H9 (cell line): ENCODE measurements around the gene PTGIR. TPM values are rescaled to one million over a fixed set of nuclear protein-coding genes. Genes with fewer than 3 reads are reported as not detected.

Experiments used
- DNase-seq: peaks from one replicate; pipeline ENCODE4 v3.0.0-alpha.2; 2017
- H2AFZ ChIP-seq: one replicate; pipeline ENCODE4 v1.6.1; 2013; ENCODE audit warnings: mild to moderate bottlenecking, low read length, control low read depth, moderate library complexity
- H2AK5ac ChIP-seq: 2 replicates; pipeline ENCODE4 v1.6.1; 2013; ENCODE audit warnings: low read length, control low read depth, mixed read lengths; ENCODE audit not compliant: insufficient read length
- H2BK120ac ChIP-seq: one replicate; pipeline ENCODE4 v1.6.1; 2013; ENCODE audit warnings: low read depth, mild to moderate bottlenecking, low read length, control low read depth, inconsistent platforms; ENCODE audit not compliant: poor library complexity, severe bottlenecking
- H2BK12ac ChIP-seq: 2 replicates; pipeline ENCODE4 v1.6.1; 2013; ENCODE audit warnings: low read length, control low read depth, mixed read lengths, low read depth; ENCODE audit not compliant: insufficient read length
- H2BK15ac ChIP-seq: 2 replicates; pipeline ENCODE4 v1.6.1; 2013; ENCODE audit warnings: low read depth, low read length, control low read depth
- H2BK20ac ChIP-seq: one replicate; pipeline ENCODE4 v1.6.1; 2013; ENCODE audit warnings: low read depth, mild to moderate bottlenecking, low read length, control low read depth, inconsistent platforms; ENCODE audit not compliant: poor library complexity, severe bottlenecking
- H2BK5ac ChIP-seq: 2 replicates; pipeline ENCODE4 v1.6.1; 2013; ENCODE audit warnings: low read length, control low read depth, mixed read lengths; ENCODE audit not compliant: insufficient read length
- H3K14ac ChIP-seq: 2 replicates; pipeline ENCODE4 v1.6.1; 2013; ENCODE audit warnings: low read length, control low read depth; ENCODE audit not compliant: insufficient read depth
- H3K18ac ChIP-seq: 2 replicates; pipeline ENCODE4 v1.6.1; 2013; ENCODE audit warnings: low read depth, mild to moderate bottlenecking, mixed read lengths, low read length, control low read depth; ENCODE audit not compliant: insufficient read length
- H3K23ac ChIP-seq: 2 replicates; pipeline ENCODE4 v1.6.1; 2013; ENCODE audit warnings: low read length, control low read depth, mixed read lengths, low read depth; ENCODE audit not compliant: insufficient read length
- H3K23me2 ChIP-seq: 2 replicates; pipeline ENCODE4 v1.6.1; 2013; ENCODE audit warnings: low read depth, mild to moderate bottlenecking, mixed read lengths, low read length, control low read depth; ENCODE audit not compliant: insufficient read length, poor library complexity, severe bottlenecking
- H3K27ac ChIP-seq: 2 replicates; pipeline ENCODE4 v1.5.1; 2013; ENCODE audit warnings: low read length, control low read depth, mixed read lengths, low read depth; ENCODE audit not compliant: insufficient read length
- H3K27me3 ChIP-seq: 2 replicates; pipeline ENCODE4 v1.6.1; 2013; ENCODE audit warnings: low read length, control low read depth, inconsistent platforms; ENCODE audit not compliant: insufficient read depth
- H3K4ac ChIP-seq: 2 replicates; pipeline ENCODE4 v1.6.1; 2013; ENCODE audit warnings: low read depth, mild to moderate bottlenecking, control low read depth, inconsistent platforms, low read length, moderate library complexity
- H3K4me1 ChIP-seq: 2 replicates; pipeline ENCODE4 v1.6.1; 2013; ENCODE audit warnings: low read length, control low read depth, inconsistent platforms; ENCODE audit not compliant: insufficient read depth
- H3K4me2 ChIP-seq: 2 replicates; pipeline ENCODE4 v1.6.1; 2013; ENCODE audit warnings: low read length, control low read depth, mixed read lengths; ENCODE audit not compliant: insufficient read length, insufficient read depth
- H3K56ac ChIP-seq: 2 replicates; pipeline ENCODE4 v1.6.1; 2013; ENCODE audit warnings: low read depth, mild to moderate bottlenecking, mixed read lengths, low read length, control low read depth; ENCODE audit not compliant: insufficient read length
- H3K79me1 ChIP-seq: 2 replicates; pipeline ENCODE4 v1.6.1; 2013; ENCODE audit warnings: low read depth, mild to moderate bottlenecking, moderate library complexity, low read length, control low read depth, inconsistent platforms; ENCODE audit not compliant: insufficient read depth, poor library complexity, severe bottlenecking
- H3K79me2 ChIP-seq: 2 replicates; pipeline ENCODE4 v1.6.1; 2013; ENCODE audit warnings: low read length, control low read depth, inconsistent platforms; ENCODE audit not compliant: insufficient read depth
- H3K9ac ChIP-seq: 2 replicates; pipeline ENCODE4 v1.6.1; 2013; ENCODE audit warnings: low read length, control low read depth, mixed read lengths; ENCODE audit not compliant: insufficient read length; ENCODE audit errors: extremely low read depth
- H3K9me3 ChIP-seq: one replicate; pipeline ENCODE4 v1.6.1; 2013; ENCODE audit warnings: low read depth, low read length, inconsistent platforms; ENCODE audit not compliant: control insufficient read depth
- H3T11ph ChIP-seq: one replicate; pipeline ENCODE4 v1.6.1; 2013; ENCODE audit warnings: mild to moderate bottlenecking, low read length, control low read depth, inconsistent platforms
- H4K20me1 ChIP-seq: one replicate; pipeline ENCODE4 v1.6.1; 2013; ENCODE audit not compliant: control insufficient read depth, insufficient read length, insufficient read depth
- H4K5ac ChIP-seq: 2 replicates; pipeline ENCODE4 v1.6.1; 2013; ENCODE audit warnings: low read depth, mild to moderate bottlenecking, mixed read lengths, low read length, control low read depth; ENCODE audit not compliant: insufficient read length
- H4K8ac ChIP-seq: replicated peaks from 2 replicates; pipeline ENCODE4 v1.6.1; 2013; ENCODE audit warnings: low read length, control low read depth, mixed read lengths, low read depth; ENCODE audit not compliant: insufficient read length
- H4K91ac ChIP-seq: 2 replicates; pipeline ENCODE4 v1.6.1; 2013; ENCODE audit warnings: low read depth, mild to moderate bottlenecking, moderate library complexity, mixed read lengths, low read length, control low read depth; ENCODE audit not compliant: insufficient read length
- H3K27ac Mint-ChIP-seq, 3 experiments: 2 replicates in 2 of 3; 3 replicates in 1 of 3; pipeline ENCODE4 v1.8.0; 2020 to 2021; ENCODE audit warnings: mixed read lengths in 3 of 3, mild to moderate bottlenecking in 1 of 3, moderate library complexity in 1 of 3
- H3K27me3 Mint-ChIP-seq: 2 replicates; pipeline ENCODE4 v1.8.0; 2021; ENCODE audit warnings: low read depth, mild to moderate bottlenecking, moderate library complexity, mixed read lengths
- H3K36me3 Mint-ChIP-seq, 3 experiments: 2 replicates in 2 of 3; 3 replicates in 1 of 3; pipeline ENCODE4 v1.8.0; 2020 to 2021; ENCODE audit warnings: low read depth in 3 of 3, mixed read lengths in 3 of 3; ENCODE audit not compliant: insufficient read depth in 1 of 3
- H3K4me1 Mint-ChIP-seq, 2 experiments: 2 replicates each; pipeline ENCODE4 v1.8.0; 2020; ENCODE audit warnings: mixed read lengths in 2 of 2
- H3K4me3 Mint-ChIP-seq, 2 experiments: 2 replicates in 1 of 2; 3 replicates in 1 of 2; pipeline ENCODE4 v1.8.0; 2020 to 2021; ENCODE audit warnings: mild to moderate bottlenecking in 2 of 2, mixed read lengths in 2 of 2, moderate library complexity in 1 of 2
- H3K9me3 Mint-ChIP-seq, 2 experiments: 2 replicates in 1 of 2; 3 replicates in 1 of 2; pipeline ENCODE4 v1.8.0; 2020; ENCODE audit warnings: mild to moderate bottlenecking in 2 of 2, mixed read lengths in 2 of 2, moderate library complexity in 1 of 2
- CTCF ChIP-seq: fragments of 200-600 bp; sonication (generic); conservative IDR thresholded peaks from 3 replicates; pipeline ENCODE4 v1.8.0; 2021; ENCODE audit warnings: antibody characterized with exemption, mild to moderate bottlenecking
- WGBS: extraction: QIAGEN DNeasy Blood & Tissue Kit; methylation state at CpG from one replicate; pipeline ENCODE4 v1.1.7; 2013; ENCODE audit warnings: missing lambda C conversion rate, low lambda C conversion rate, mixed read lengths; ENCODE audit not compliant: insufficient read length; ENCODE audit errors: extremely low coverage; 5-methylcytosine and 5-hydroxymethylcytosine counted together
- total RNA-seq: library from RNA; stranded (reverse); gene quantifications from 2 replicates; pipeline ENCODE4 v1.2.1, GENCODE V29; 2021

Gene PTGIR
- total RNA-seq, 1 experiment from 2014 or later, result not detected

- no peak overlapping the region for H2AFZ ChIP-seq
- H3K4me3 Mint-ChIP-seq, result no peak overlapping the region
- no peaks in the 10 kb centered on the region for H3K9me3 ChIP-seq
- DNase-seq, result no peak
- H3K14ac ChIP-seq, result peak overlapping the region; percentile 70; the same call in 1 of the 2 replicates
- H4K91ac ChIP-seq, result no peak overlapping the region
- H3K79me2 ChIP-seq, result no peaks in the 10 kb centered on the region
- H3K27me3 Mint-ChIP-seq, result peaks cover 42% of the 10 kb centered on the region
- H4K8ac ChIP-seq, result no peak overlapping the region
- no peak overlapping the region for H4K5ac ChIP-seq
- no peak overlapping the region for H2BK120ac ChIP-seq
- H3K4me1 Mint-ChIP-seq, result peaks cover 20 to 28% of the 10 kb centered on the region in 2 experiments
- no peak overlapping the region for H3K23ac ChIP-seq
- H3K9ac ChIP-seq, result no peak overlapping the region
- H3K23me2 ChIP-seq, result peaks cover 9% of the 10 kb centered on the region
- H3K36me3 Mint-ChIP-seq, result no peaks in the 10 kb centered on the region
- H3K27ac Mint-ChIP-seq, result 0 out of 7 replicates have a peak overlapping the region, but pooled peaks of 1 of the 3 experiments have one; percentile 8
- H3K56ac ChIP-seq, result no peak overlapping the region
- H3K4me1 ChIP-seq, result peaks cover 7% of the 10 kb centered on the region; the same call in 1 of the 2 replicates
- H2BK5ac ChIP-seq, result no peak overlapping the region
- no peak overlapping the region for H2BK20ac ChIP-seq
- H3K4ac ChIP-seq, result no peak overlapping the region
- peaks cover 15% of the 10 kb centered on the region for H3K27me3 ChIP-seq
- H4K20me1 ChIP-seq, result no peaks in the 10 kb centered on the region
- H3K9me3 Mint-ChIP-seq, result no peaks in the 10 kb centered on the region; a peak in 1 of 5 replicates
- no peak overlapping the region for H2BK15ac ChIP-seq
- no peak overlapping the region for H3T11ph ChIP-seq
- H2AK5ac ChIP-seq, result no peak overlapping the region
- H3K4me2 ChIP-seq, result no peak overlapping the region
- WGBS, result no CpG with 5 or more reads among the region's 14 CpGs
- no peak for TF ChIP-seq CTCF
- no peak overlapping the region for H2BK12ac ChIP-seq
- no peaks in the 10 kb centered on the region for H3K79me1 ChIP-seq
- peak overlapping the region; percentile 27 for H3K18ac ChIP-seq
- H3K27ac ChIP-seq, result no peak overlapping the region
These were observed 5.8 kb upstream of the PTGIR start for GRCh38 chr19:46630586-46631205.
